Measurements from ENCODE around the gene TMEM150B. TPM values are rescaled to one million over a fixed set of nuclear protein-coding genes. Genes with fewer than 3 reads are reported as not detected.

TMEM150B gene
- total and polyA plus RNA-seq, 9 of the 15 experiments (the other 6 are each of a cell fraction or from before 2014, with no cell fraction given) = 0.47 to 1.3 (median 0.74) TPM; not detected in 2

GRCh38 chr19:55325172-55325571 lies at the start of gene TMEM150B (continued):
- no peak for TF ChIP-seq GABPA (tag; conservative IDR thresholded peaks at IDR 0.05; ENCODE audit: low read depth)
- no peak for TF ChIP-seq NFIX (CRISPR knock-in tag; IDR thresholded peaks at IDR 0.05; ENCODE audit: low read depth)
- TF ChIP-seq NCOA2 (IDR thresholded peaks at IDR 0.05; ENCODE audit: partially characterized antibody in 2 of 2) = no peak
- TF ChIP-seq ZNF699 (CRISPR knock-in tag; IDR thresholded peaks at IDR 0.05; ENCODE audit: insufficient replicate concordance) = no peak
- no peak for TF ChIP-seq ZNF184 (CRISPR knock-in tag; IDR thresholded peaks at IDR 0.05)
- TF ChIP-seq SMARCE1 (IDR thresholded peaks at IDR 0.05) = peak; percentile 53; the same call in 1 of the 2 replicates
- no peak for TF ChIP-seq GMEB1 (CRISPR knock-in tag; IDR thresholded peaks at IDR 0.05)
- peak; percentile 45; the same call in 1 of the 2 replicates for TF ChIP-seq RBFOX2 (IDR thresholded peaks at IDR 0.05; ENCODE audit: low read depth, low read length)
- TF ChIP-seq TOE1 (IDR thresholded peaks at IDR 0.05; ENCODE audit: borderline replicate concordance) = no peak
- no peak for TF ChIP-seq TOE1 (CRISPR knock-in tag; IDR thresholded peaks at IDR 0.05; ENCODE audit: borderline replicate concordance, low read depth)
- 0 out of 2 replicates have a peak, but pooled peaks have one; percentile 28 for TF ChIP-seq POLR2G (IDR thresholded peaks at IDR 0.05; ENCODE audit: low read depth, low read length)
- no peak for TF ChIP-seq BRF1 (IDR thresholded peaks at IDR 0.05; ENCODE audit: borderline replicate concordance, extremely low read depth, insufficient read length)
- TF ChIP-seq ZNF354B (CRISPR knock-in tag; IDR thresholded peaks at IDR 0.05) = no peak
- TF ChIP-seq ZNF507 (tag; conservative IDR thresholded peaks at IDR 0.05) = no peak
- TF ChIP-seq ZNF3 (CRISPR knock-in tag; IDR thresholded peaks at IDR 0.05) = no peak
- no peak for TF ChIP-seq ZNF324 (CRISPR knock-in tag; IDR thresholded peaks at IDR 0.05)
- TF ChIP-seq HMBOX1 (IDR thresholded peaks at IDR 0.05) = no peak
- no peak for TF ChIP-seq POLR2AphosphoS5 (IDR thresholded peaks at IDR 0.05; ENCODE audit: control insufficient read depth, insufficient read depth, low read depth, low read length)
- TF ChIP-seq ZNF76 (CRISPR knock-in tag; IDR thresholded peaks at IDR 0.05; ENCODE audit: borderline replicate concordance) = no peak
- TF ChIP-seq XRCC4 (IDR thresholded peaks at IDR 0.05; ENCODE audit: extremely low read depth, insufficient read depth, insufficient read length) = no peak
- no peak for TF ChIP-seq DLX4 (CRISPR knock-in tag; IDR thresholded peaks at IDR 0.05)
- no peak for TF ChIP-seq THAP12 (CRISPR knock-in tag; IDR thresholded peaks at IDR 0.05)
- TF ChIP-seq ZBTB7A (IDR thresholded peaks at IDR 0.05; ENCODE audit: borderline replicate concordance, control insufficient read depth, low read depth, low read length) = no peak
- TF ChIP-seq EWSR1 (IDR thresholded peaks at IDR 0.05; ENCODE audit: borderline replicate concordance, low read depth, partially characterized antibody) = no peak
- TF ChIP-seq ZFX (CRISPR knock-in tag; IDR thresholded peaks at IDR 0.05) = peak; percentile 29; the same call in 1 of the 2 replicates

All from K562 (cell line).